GM18511 (cell line): Measurements from ENCODE around the gene PGA5.
A peak's percentile ranks its signal among the peaks of the same experiment; 100 is the strongest.

Experiments
- ATAC-seq: cut with Tn5 transposase; IDR thresholded peaks from one replicate; pipeline ENCODE4 v1.9.1; 2021; ENCODE audit warnings: mild to moderate bottlenecking, moderate library complexity; ENCODE audit not compliant: unreplicated experiment

Gene PGA5

DNA sequence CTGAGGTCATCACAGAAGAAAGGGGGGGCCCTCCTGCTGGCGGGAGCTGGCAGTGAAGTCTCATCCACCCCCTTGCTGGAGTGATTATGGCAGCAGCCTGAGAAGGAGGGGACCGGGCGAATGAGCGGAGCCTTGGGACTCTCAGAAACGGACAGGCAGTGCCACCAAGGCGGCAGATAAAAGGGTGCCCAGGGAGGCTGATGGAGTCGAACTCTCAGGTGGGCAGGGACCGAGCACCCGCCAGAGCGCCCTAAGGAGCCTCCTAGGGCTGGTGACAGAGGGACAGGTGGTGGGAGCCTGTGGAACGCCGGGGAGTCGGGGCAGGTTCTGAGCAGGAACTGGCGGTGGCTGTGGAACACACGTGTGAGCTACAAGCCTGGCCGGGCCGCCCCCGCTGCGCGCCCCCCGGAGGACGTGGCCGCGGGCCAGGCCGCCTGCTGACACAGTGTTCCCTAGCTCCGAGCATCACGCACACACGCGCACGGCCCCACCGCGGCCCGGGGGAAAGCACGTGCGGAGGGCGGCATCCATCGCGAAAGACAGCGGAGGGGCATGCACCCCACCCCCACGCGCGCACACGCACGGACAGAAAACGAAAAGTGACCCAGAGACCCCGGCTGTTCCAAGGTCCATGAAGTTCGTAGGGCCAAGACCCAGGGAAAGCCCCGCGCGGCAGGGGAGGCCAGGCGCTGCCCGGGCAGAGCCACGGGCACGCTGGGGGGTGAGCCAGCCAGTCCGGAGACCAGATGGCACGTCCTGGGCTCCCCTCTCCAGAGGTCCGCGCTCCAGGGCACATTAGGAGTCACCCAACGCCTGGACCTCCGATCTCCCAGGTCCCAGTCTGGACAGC, 53.1 kb downstream of the PGA5 start:
- peak; percentile 43 for ATAC-seq

DNA sequence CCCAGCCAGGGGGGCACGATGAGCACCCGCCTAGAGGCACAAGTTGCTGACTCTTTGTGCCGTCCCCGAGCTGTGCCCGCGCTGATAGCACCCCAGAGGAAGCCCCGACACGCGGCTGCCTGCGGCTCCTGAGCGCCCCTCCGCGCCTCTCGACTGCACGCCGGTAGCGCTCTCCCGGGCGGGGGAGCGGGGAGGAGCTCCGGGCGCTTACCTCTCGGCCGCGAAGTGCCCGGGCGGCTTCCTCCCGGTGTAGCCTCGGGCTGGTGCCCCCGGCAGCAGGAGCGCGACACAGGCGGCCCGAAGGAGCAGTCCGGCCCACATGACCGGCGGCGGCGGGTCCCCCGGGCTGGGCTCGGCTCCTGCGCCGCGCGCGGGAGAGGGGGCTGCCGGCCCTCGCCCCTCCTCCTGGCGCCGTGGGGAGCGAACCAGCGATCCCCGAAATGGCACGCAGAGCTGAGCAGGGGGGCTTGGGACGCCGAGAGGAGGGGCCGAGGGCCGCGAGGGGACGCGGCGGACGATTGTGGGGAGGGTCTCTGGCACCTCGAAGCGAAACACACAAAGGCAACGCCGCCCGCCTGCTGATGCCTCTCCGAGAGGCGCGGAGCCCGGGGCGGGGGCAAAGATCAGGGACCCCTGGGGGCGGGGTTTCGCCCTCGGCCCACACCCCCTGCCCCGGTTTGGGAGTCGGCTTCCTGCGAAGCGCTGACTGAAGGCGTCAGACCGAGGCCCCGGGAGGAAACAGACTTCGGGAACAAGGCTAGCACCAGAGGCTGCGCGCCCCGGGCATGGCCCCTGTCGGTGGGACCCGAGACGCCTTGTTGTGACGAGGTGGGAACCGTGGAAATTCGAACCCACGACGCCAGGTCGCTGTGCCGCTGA, 54.0 kb downstream of the PGA5 start, which contains the start of gene VWCE:
TSS of gene VWCE (minus strand) at position 600 of the 879 bp plus-strand sequence. CDS start at position 321, 279 bp downstream.
- peak; percentile 78 for ATAC-seq

DNA sequence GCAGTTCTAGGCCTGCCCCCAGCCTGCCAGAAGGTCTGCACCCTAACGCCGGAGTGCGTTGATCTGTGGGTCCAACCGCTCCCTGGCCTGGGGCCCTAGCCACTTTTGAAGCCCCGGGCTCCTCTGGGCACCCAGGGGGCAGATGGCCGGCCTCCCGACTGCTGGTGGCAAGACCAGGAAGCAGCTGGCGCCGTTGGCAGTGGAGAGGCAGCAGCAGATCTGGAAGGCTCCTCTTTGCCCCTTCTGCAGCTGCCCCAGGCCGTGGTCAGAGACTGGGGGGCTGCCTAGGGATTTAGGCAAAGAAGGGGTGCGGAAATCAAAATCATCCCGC, 54.6 kb downstream of the PGA5 start:
- ATAC-seq = no peak

DNA sequence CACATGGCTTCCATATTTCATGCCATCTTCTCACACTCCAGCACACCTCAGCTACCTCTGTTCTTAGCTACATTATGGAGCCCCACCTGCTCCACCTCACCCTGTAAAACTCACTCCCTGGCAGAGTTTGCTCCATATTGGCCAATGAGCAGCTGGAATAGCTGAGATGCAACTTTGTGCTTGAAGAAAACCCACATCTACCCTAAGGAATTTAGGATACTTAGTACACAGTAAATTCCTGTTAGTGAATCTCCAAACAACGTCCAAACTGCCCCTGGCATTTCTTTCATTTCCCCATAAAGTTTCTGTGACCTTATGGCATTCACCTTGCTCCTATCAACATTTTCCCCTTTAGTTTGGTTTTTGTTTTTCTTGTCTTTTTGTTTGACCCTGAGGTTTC, 56.4 kb downstream of the PGA5 start:
- no peak for ATAC-seq

DNA sequence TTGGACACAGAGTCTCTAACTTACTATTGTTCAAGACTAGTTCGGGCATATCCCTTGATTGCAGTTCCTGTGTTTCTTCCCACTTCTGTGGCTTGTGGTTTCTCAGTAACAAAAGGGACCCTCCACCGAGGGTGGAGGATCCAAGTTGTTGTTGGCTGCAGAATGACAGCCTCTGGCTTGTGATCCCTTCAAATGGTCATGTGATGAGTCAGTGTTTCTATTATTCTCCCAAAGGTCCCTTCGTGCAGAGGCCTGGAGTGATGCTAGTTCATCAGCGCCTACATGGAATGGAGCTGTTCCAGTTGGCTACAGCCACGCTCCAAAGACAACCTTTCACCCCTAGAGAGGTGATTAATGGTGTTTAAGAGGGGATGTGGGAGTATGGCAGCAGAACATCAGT, 56.8 kb downstream of the PGA5 start:
- no peak for ATAC-seq

DNA sequence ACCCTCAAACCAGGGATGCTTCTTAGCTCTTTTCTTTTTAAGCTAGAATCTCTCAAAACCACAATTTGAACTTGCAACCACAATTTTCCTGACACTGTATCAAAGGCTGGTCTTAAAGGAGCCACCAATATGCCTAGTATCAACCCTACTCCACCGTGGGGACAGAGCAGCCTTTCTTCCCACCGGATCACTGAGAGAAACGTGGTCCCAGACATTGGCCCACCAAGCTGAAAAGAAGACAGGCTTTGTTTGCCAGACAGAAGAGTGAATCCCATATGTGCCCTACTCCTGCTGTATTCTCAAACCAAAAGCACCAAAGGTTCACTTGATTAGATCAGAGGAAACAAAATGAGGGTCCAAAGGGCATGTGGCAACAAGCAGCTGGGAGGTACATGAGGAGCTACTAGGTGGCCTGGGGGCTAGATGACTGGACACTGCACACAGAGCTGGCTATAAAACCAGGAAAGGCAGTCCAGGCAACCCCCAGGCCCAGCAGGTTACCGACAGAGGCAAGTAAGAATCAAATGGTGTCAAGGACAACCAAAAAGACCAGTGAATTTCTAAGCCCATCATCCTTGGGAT, 57.8 kb downstream of the PGA5 start:
- no peak for ATAC-seq
